ENCODE measurements around the gene PPP1R14D. TPM values are rescaled to one million over a fixed set of nuclear protein-coding genes. Genes with fewer than 3 reads are reported as not detected.

Gene PPP1R14D
- total RNA-seq, 4 donors from 2014 or later: not detected

GRCh38 chr15:40852529-40852928, 24.0 kb upstream of the PPP1R14D start:
- no peak for DNase-seq (ENCODE audit: low spot score)
- ATAC-seq (ENCODE audit: low FRiP score): no peak
- TF ChIP-seq CTCF (IDR thresholded peaks at IDR 0.05): no peak

GRCh38 chr15:40850576-40851112, 22.1 kb upstream of the PPP1R14D start:
- no peak for ATAC-seq (ENCODE audit: low FRiP score)
- no peak for DNase-seq (ENCODE audit: low spot score)
- TF ChIP-seq CTCF (IDR thresholded peaks at IDR 0.05): no peak

- TF ChIP-seq CTCF (IDR thresholded peaks at IDR 0.05): no peak
- DNase-seq (ENCODE audit: low spot score) (no peak), ATAC-seq (ENCODE audit: low FRiP score) (no peak)
Measured at GRCh38 chr15:40847223-40847961, 18.9 kb upstream of the PPP1R14D start.

- ATAC-seq (ENCODE audit: low FRiP score) (no peak), DNase-seq (ENCODE audit: low spot score) (no peak)
- no peak for TF ChIP-seq CTCF (IDR thresholded peaks at IDR 0.05)
Measured at GRCh38 chr15:40846841-40847222, 18.3 kb upstream of the PPP1R14D start.

GRCh38 chr15:40845511-40846284, 17.2 kb upstream of the PPP1R14D start:
- ATAC-seq (ENCODE audit: low FRiP score) (no peak), DNase-seq (ENCODE audit: low spot score) (no peak)
- TF ChIP-seq CTCF (IDR thresholded peaks at IDR 0.05): no peak

- no peak for TF ChIP-seq CTCF (IDR thresholded peaks at IDR 0.05)
- DNase-seq (ENCODE audit: low spot score) (no peak), ATAC-seq (ENCODE audit: low FRiP score) (no peak)
Measured at GRCh38 chr15:40845036-40845435, 16.5 kb upstream of the PPP1R14D start.

All from omental fat pad (tissue), 4 donors.